Mesenchymal stem cell (in vitro differentiated cells and primary cell): Measurements from ENCODE around the gene NT5C3A.

Experiments
- DNase-seq: peaks from one replicate; pipeline ENCODE4 v3.0.0-alpha.2; 2013
- H2AFZ ChIP-seq: one replicate; pipeline ENCODE4 v1.6.1; 2013; ENCODE audit warnings: low read depth, mild to moderate bottlenecking, control low read depth, inconsistent platforms, low read length, moderate library complexity
- H2AK5ac ChIP-seq: 2 replicates; pipeline ENCODE4 v1.6.1; 2013; ENCODE audit warnings: low read length, moderate library complexity, mild to moderate bottlenecking, inconsistent platforms; ENCODE audit not compliant: severe bottlenecking
- H2BK120ac ChIP-seq: one replicate; pipeline ENCODE4 v1.6.1; 2013; ENCODE audit warnings: low read depth, mild to moderate bottlenecking, inconsistent platforms, low read length, moderate library complexity
- H2BK12ac ChIP-seq, 2 experiments: one replicate each; pipeline ENCODE4 v1.6.1; 2013; ENCODE audit warnings: inconsistent platforms in 2 of 2, low read length in 2 of 2, mild to moderate bottlenecking in 2 of 2, moderate library complexity in 2 of 2, control low read depth in 1 of 2
- H2BK15ac ChIP-seq: one replicate; pipeline ENCODE4 v1.6.1; 2013; ENCODE audit warnings: mild to moderate bottlenecking, low read depth, inconsistent platforms; ENCODE audit not compliant: poor library complexity, severe bottlenecking
- H2BK5ac ChIP-seq: 2 replicates; pipeline ENCODE4 v1.6.1; 2013; ENCODE audit warnings: low read depth, mild to moderate bottlenecking, low read length, control low read depth, inconsistent platforms; ENCODE audit not compliant: poor library complexity, severe bottlenecking
- H3K14ac ChIP-seq, 2 experiments: one replicate each; pipeline ENCODE4 v1.6.1; 2013; ENCODE audit warnings: inconsistent platforms in 2 of 2, low read length in 2 of 2, control low read depth in 1 of 2, mild to moderate bottlenecking in 1 of 2, moderate library complexity in 1 of 2
- H3K18ac ChIP-seq, 2 experiments: one replicate each; pipeline ENCODE4 v1.6.1; 2013; ENCODE audit warnings: inconsistent platforms in 2 of 2, low read length in 2 of 2, control low read depth in 1 of 2, low read depth in 1 of 2, mild to moderate bottlenecking in 1 of 2
- H3K23ac ChIP-seq, 2 experiments: one replicate each; pipeline ENCODE4 v1.6.1; 2013; ENCODE audit warnings: inconsistent platforms in 2 of 2, low read length in 2 of 2, mild to moderate bottlenecking in 2 of 2, moderate library complexity in 2 of 2, control low read depth in 1 of 2
- H3K27ac ChIP-seq: 2 replicates; pipeline ENCODE4 v1.5.1; 2013; ENCODE audit warnings: mild to moderate bottlenecking, moderate library complexity, low read length, control low read depth, inconsistent platforms; ENCODE audit not compliant: poor library complexity, severe bottlenecking
- H3K27me3 ChIP-seq, 2 experiments: 2 replicates each; pipeline versions ENCODE4 v1.6.1 to v1.7.0; 2013; ENCODE audit warnings: low read length in 2 of 2, mild to moderate bottlenecking in 2 of 2, moderate library complexity in 2 of 2, control low read depth in 1 of 2, inconsistent platforms in 1 of 2; ENCODE audit not compliant: control insufficient read depth in 1 of 2, insufficient read depth in 1 of 2
- H3K36me3 ChIP-seq, 2 experiments: 2 replicates each; pipeline versions ENCODE4 v1.6.1 to v1.7.0; 2013; ENCODE audit warnings: low read length in 2 of 2, control low read depth in 1 of 2, inconsistent platforms in 1 of 2, low read depth in 1 of 2, mild to moderate bottlenecking in 1 of 2; ENCODE audit not compliant: insufficient read depth in 2 of 2, control insufficient read depth in 1 of 2
- H3K4ac ChIP-seq, 2 experiments: one replicate each; pipeline ENCODE4 v1.6.1; 2013; ENCODE audit warnings: inconsistent platforms in 2 of 2, low read length in 2 of 2, mild to moderate bottlenecking in 2 of 2, moderate library complexity in 2 of 2, control low read depth in 1 of 2, low read depth in 1 of 2
- H3K4me1 ChIP-seq: 2 replicates; pipeline ENCODE4 v1.6.1; 2013; ENCODE audit warnings: low read depth, low read length, control low read depth; ENCODE audit not compliant: control insufficient read depth, insufficient read depth
- H3K4me2 ChIP-seq: 2 replicates; pipeline ENCODE4 v1.6.1; 2013; ENCODE audit warnings: low read length, mild to moderate bottlenecking, inconsistent platforms; ENCODE audit not compliant: poor library complexity, severe bottlenecking
- H3K4me3 ChIP-seq, 2 experiments: 2 replicates each; pipeline versions ENCODE4 v1.5.1 to v1.7.0; 2013; ENCODE audit warnings: low read length in 2 of 2, mild to moderate bottlenecking in 2 of 2, control low read depth in 1 of 2, low read depth in 1 of 2; ENCODE audit not compliant: insufficient read depth in 1 of 2
- H3K79me1 ChIP-seq: replicated peaks from 2 replicates; pipeline ENCODE4 v1.6.1; 2013; ENCODE audit warnings: mild to moderate bottlenecking, control low read depth, low read length, inconsistent platforms; ENCODE audit not compliant: poor library complexity, severe bottlenecking
- H3K9ac ChIP-seq: 2 replicates; pipeline ENCODE4 v1.7.0; 2013; ENCODE audit warnings: mild to moderate bottlenecking, low read length, moderate library complexity
- H3K9me3 ChIP-seq: 2 replicates; pipeline ENCODE4 v1.7.0; 2013; ENCODE audit warnings: mild to moderate bottlenecking, low read length; ENCODE audit not compliant: control insufficient read depth
- H4K8ac ChIP-seq: one replicate; pipeline ENCODE4 v1.6.1; 2013; ENCODE audit warnings: inconsistent platforms, mild to moderate bottlenecking, low read length, moderate library complexity
- H4K91ac ChIP-seq: one replicate; pipeline ENCODE4 v1.6.1; 2013; ENCODE audit warnings: mild to moderate bottlenecking, low read length, inconsistent platforms
- WGBS: methylation state at CpG from one replicate; pipeline ENCODE4 v1.1.7; 2013; ENCODE audit warnings: mixed read lengths; 5-methylcytosine and 5-hydroxymethylcytosine counted together

Gene NT5C3A

GRCh38 chr7:33109005-33109757 lies 46.6 kb upstream of the NT5C3A start, which contains the start of gene RP9:
Gene RP9 (minus strand): TSS chr7:33109404. CDS start chr7:33109372, 32 bp downstream.
- Histone ChIP-seq H3K23ac (peak within 1 kb of the TSS; percentile 86 to 89), H4K8ac (peak within 1 kb of the TSS; percentile 93), H2BK12ac (peak within 1 kb of the TSS in 1 of 2 experiments; percentile 18), H2BK120ac (no peak within 1 kb of the TSS), H3K36me3 (peaks cover 0 to 2% of the 10 kb centered on the region in 2 experiments), H3K9me3 (no peaks in the 10 kb centered on the region), H3K4me1 (peaks cover 4% of the 10 kb centered on the region), H4K91ac (peak within 1 kb of the TSS; percentile 88), H2BK5ac (peak within 1 kb of the TSS; percentile 51), H3K79me1 (peaks cover 5% of the 10 kb centered on the region), H3K4me3 (peak within 1 kb of the TSS; percentile 83 to 100), H3K27ac (peak within 1 kb of the TSS; percentile 72), H3K27me3 (peaks cover 0 to 10% of the 10 kb centered on the region in 2 experiments), H2AK5ac (no peak within 1 kb of the TSS), H3K14ac (peak within 1 kb of the TSS; percentile 68 to 91), H2AFZ (peak within 1 kb of the TSS; percentile 93), H3K9ac (peak within 1 kb of the TSS; percentile 87), H2BK15ac (peak within 1 kb of the TSS; percentile 93), H3K4me2 (peak within 1 kb of the TSS; percentile 91), H3K4ac (peak within 1 kb of the TSS in 1 of 2 experiments; percentile 98), H3K18ac (peak within 1 kb of the TSS; percentile 95 to 98)
- WGBS: 0% methylated on average over 62 of the region's 100 CpGs
- DNase-seq: peak; percentile 68

- Histone ChIP-seq H3K23ac (no peak overlapping the region), H3K4me3 (peak overlapping the region; percentile 83 to 100), H2BK120ac (no peak overlapping the region), H3K9ac (peak overlapping the region; percentile 87), H2AFZ (peak overlapping the region; percentile 93), H3K27me3 (peaks cover 0 to 10% of the 10 kb centered on the region in 2 experiments), H3K14ac (no peak overlapping the region), H2AK5ac (no peak overlapping the region), H4K91ac (no peak overlapping the region), H3K9me3 (no peaks in the 10 kb centered on the region), H2BK5ac (no peak overlapping the region), H3K36me3 (peaks cover under 1 to 3% of the 10 kb centered on the region in 2 experiments), H3K18ac (peak overlapping the region in 1 of 2 experiments; percentile 95), H3K4me1 (peaks cover 4% of the 10 kb centered on the region), H3K79me1 (peaks cover 7% of the 10 kb centered on the region), H3K4me2 (peak overlapping the region; percentile 91), H2BK12ac (no peak overlapping the region), H3K4ac (peak overlapping the region in 1 of 2 experiments; percentile 19), H3K27ac (peak overlapping the region; percentile 72), H4K8ac (no peak overlapping the region), H2BK15ac (no peak overlapping the region)
- 12% methylated on average over 10 of the region's 10 CpGs for WGBS
- DNase-seq: peak; percentile 66
Observed at GRCh38 chr7:33108554-33109004, 46.0 kb upstream of the NT5C3A start.

GRCh38 chr7:33107136-33108066 lies 44.8 kb upstream of the NT5C3A start:
- H3K23ac ChIP-seq: no peak overlapping the region
- no peak overlapping the region for H2AFZ ChIP-seq
- H3K9me3 ChIP-seq: no peaks in the 10 kb centered on the region
- no peak overlapping the region for H2BK5ac ChIP-seq
- peaks cover 0 to 10% of the 10 kb centered on the region in 2 experiments for H3K27me3 ChIP-seq
- H4K91ac ChIP-seq: no peak overlapping the region
- peak overlapping the region; percentile 45 for H4K8ac ChIP-seq
- peak overlapping the region in 1 of 2 experiments; percentile 83 for H3K4me3 ChIP-seq
- no peak overlapping the region for H2BK120ac ChIP-seq
- H2BK15ac ChIP-seq: no peak overlapping the region
- peaks cover 4% of the 10 kb centered on the region for H3K4me1 ChIP-seq
- peaks cover 11 to 15% of the 10 kb centered on the region in 2 experiments for H3K36me3 ChIP-seq
- WGBS: 60% methylated on average over 7 of the region's 7 CpGs
- peak overlapping the region; percentile 91 for H3K4me2 ChIP-seq
- H2AK5ac ChIP-seq: peak overlapping the region; percentile 57
- H2BK12ac ChIP-seq: no peak overlapping the region
- H3K18ac ChIP-seq: peak overlapping the region in 1 of 2 experiments; percentile 32
- peak overlapping the region; percentile 87 for H3K9ac ChIP-seq
- no peak overlapping the region for H3K27ac ChIP-seq
- peaks cover 14% of the 10 kb centered on the region for H3K79me1 ChIP-seq
- no peak overlapping the region for H3K4ac ChIP-seq
- no peak overlapping the region for H3K14ac ChIP-seq
- DNase-seq: peak; percentile 60
